Kidney epithelial cell (primary cell): Measurements from ENCODE around the gene CDC45. TPM values are rescaled to one million over a fixed set of nuclear protein-coding genes. Genes with fewer than 3 reads are reported as not detected.
"Not testable (repeated sequence)": the region's sequence is repeated elsewhere in the genome, so short reads cannot be mapped to it uniquely, and the experiment has no call there.

Source experiments
- DNase-seq: peaks from one replicate; pipeline ENCODE4 v3.0.0-alpha.2; 2010; ENCODE audit warnings: low read depth
- H3K27me3 ChIP-seq: 2 replicates; pipeline ENCODE4 v1.6.0; 2011; ENCODE audit warnings: low read length; ENCODE audit not compliant: control insufficient read depth, insufficient read depth
- H3K36me3 ChIP-seq: 2 replicates; pipeline ENCODE4 v1.5.1; 2011; ENCODE audit warnings: low read length; ENCODE audit not compliant: control insufficient read depth, insufficient read depth
- H3K4me3 ChIP-seq: 2 replicates; pipeline ENCODE4 v1.5.1; 2011; ENCODE audit warnings: low read depth, mild to moderate bottlenecking, control low read depth, low read length
- CTCF ChIP-seq: IDR thresholded peaks from 2 replicates; pipeline ENCODE4 v1.5.1; 2011; ENCODE audit warnings: mild to moderate bottlenecking, moderate library complexity, low read length, control low read depth, inconsistent platforms; ENCODE audit not compliant: insufficient read depth, poor library complexity, severe bottlenecking
- total RNA-seq: library from RNA; depleted of rRNA; stranded (reverse); fragments of >200 nt; gene quantifications from 2 replicates; pipeline ENCODE4 v1.2.3, GENCODE V29; 2015

CDC45 gene
- total RNA-seq, 1 donor from 2014 or later: 5.6 TPM

- TF ChIP-seq CTCF: no peak
- no peak for DNase-seq
- Histone ChIP-seq H3K27me3 (peaks cover 9% of the 10 kb centered on the region), H3K36me3 (no peaks in the 10 kb centered on the region), H3K4me3 (no peak overlapping the region)
Observed at GRCh38 chr22:19530751-19531150, 51.0 kb downstream of the CDC45 start.

GRCh38 chr22:19531327-19531726 lies 51.6 kb downstream of the CDC45 start:
- not testable (repeated sequence) for DNase-seq, H3K27me3 ChIP-seq, H3K4me3 ChIP-seq, H3K36me3 ChIP-seq

GRCh38 chr22:19533049-19533626 lies 53.4 kb downstream of the CDC45 start:
- Histone ChIP-seq H3K27me3 (no peaks in the 10 kb centered on the region), H3K36me3 (no peaks in the 10 kb centered on the region), H3K4me3 (no peak overlapping the region)
- DNase-seq: no peak
- TF ChIP-seq CTCF: no peak

- H3K36me3 ChIP-seq: no peaks in the 10 kb centered on the region
- no peaks in the 10 kb centered on the region for H3K27me3 ChIP-seq
- no peak overlapping the region for H3K4me3 ChIP-seq
- TF ChIP-seq CTCF: no peak
- no peak for DNase-seq
Observed at GRCh38 chr22:19533857-19534256, 54.1 kb downstream of the CDC45 start.

- no peak for TF ChIP-seq CTCF
- Histone ChIP-seq H3K4me3 (no peak overlapping the region), H3K36me3 (no peaks in the 10 kb centered on the region), H3K27me3 (no peaks in the 10 kb centered on the region)
- DNase-seq: no peak
Observed at GRCh38 chr22:19535001-19535400, 55.3 kb downstream of the CDC45 start.

- Histone ChIP-seq H3K4me3 (no peak overlapping the region), H3K36me3 (no peaks in the 10 kb centered on the region), H3K27me3 (no peaks in the 10 kb centered on the region)
- DNase-seq: no peak
- no peak for TF ChIP-seq CTCF
Observed at GRCh38 chr22:19536564-19536963, 56.8 kb downstream of the CDC45 start.
